HG03045 (cell line): ENCODE data around the gene CHST15.

ENCODE experiments used
- ATAC-seq: cut with Tn5 transposase; IDR thresholded peaks from one replicate; pipeline ENCODE4 v1.9.1; 2021; ENCODE audit warnings: mild to moderate bottlenecking, moderate library complexity; ENCODE audit not compliant: unreplicated experiment

The CHST15 gene

DNA sequence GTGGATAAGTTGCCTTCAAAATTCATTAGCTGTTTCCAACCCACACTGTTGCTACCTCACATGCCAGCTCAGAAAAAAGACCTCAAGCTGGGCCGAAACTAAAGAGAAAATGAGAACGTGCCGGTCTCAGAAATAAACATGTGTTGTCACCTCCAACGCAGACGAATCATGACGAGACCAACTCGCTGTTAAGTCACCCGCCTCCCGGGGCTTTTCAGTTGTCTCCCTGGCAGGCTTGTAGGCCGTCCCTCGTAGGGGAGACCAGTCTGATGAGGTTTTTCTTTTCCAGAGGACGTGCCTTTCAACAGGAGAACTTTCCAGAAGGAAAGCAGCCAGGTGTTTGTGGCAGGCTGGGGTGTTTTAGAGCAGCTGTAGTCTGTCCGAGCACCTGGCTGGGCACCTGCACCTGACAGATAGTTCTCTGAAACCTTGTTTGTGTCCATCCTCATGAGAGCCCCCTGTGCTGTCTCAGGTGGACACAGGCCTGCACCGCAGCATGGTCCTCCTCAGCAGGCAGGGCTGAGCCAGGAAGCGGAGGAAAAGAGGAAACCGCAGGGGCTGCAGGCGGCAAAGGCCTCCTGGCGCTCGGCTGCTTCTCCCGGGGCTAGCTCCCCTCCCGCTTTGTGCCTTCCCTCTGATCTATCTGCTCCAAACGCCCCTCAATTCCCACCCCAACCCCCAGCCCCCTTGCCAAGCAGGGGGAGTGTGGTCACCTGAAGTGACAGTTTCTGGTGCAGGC lies 78.8 kb downstream of the CHST15 start:
- no peak for ATAC-seq

DNA sequence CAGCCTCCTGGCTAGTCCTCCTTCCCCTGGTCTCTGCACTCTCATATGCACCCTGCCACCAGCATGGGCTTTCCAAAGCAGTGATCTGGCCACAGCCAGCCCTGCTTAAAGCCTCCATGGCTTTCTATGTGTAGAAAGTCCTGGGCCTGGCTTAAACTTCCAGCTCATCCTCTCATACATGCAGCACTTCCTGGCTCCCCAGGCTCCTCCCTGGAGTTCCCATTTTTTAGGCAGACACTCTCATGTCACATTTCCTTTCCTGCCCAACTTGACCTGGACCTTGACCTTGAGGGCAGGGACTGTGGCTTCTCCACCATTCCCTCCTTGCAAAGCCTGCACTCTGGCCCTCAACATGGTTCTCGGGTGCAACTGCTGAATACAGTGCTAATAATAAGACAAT lies 79.5 kb downstream of the CHST15 start:
- ATAC-seq = no peak

DNA sequence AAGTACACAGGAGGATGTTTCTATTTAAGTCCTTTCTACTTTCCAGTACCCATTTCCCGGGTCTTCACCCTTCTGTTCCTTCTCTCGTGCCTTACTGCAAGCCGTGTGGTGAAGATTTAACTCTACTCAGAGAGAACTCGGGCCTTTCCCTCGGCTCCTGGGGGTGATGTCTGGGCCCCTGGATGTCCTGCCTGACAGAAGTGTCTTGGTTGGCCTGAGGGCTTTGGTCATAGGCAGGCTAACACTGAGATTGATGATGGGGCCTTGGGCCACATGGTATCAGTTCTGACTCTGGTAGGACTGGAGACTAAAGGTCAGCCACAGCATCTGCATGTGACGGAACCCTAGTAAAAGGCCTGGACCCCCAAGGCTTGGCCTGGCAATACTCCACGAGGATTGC lies 80.4 kb downstream of the CHST15 start:
- no peak for ATAC-seq

DNA sequence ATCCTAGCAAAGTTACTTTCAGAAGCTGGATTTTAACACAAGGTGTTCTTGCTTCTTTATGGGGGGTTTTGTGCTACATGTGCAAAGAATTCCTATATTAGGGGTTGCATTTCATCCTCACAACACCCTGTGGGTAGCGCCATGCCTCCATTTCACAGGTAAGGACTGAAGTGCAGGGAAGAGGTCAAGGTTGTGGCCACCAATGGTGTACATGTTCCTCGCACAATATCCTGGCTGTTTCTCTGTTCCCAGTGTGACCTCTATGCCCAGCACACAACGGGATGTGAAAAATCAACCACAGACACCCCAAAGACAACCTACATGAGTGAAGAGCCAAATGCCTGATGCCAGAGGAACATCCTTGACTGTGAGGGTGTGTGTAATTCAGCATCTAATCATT lies 80.8 kb downstream of the CHST15 start:
- ATAC-seq = no peak

DNA sequence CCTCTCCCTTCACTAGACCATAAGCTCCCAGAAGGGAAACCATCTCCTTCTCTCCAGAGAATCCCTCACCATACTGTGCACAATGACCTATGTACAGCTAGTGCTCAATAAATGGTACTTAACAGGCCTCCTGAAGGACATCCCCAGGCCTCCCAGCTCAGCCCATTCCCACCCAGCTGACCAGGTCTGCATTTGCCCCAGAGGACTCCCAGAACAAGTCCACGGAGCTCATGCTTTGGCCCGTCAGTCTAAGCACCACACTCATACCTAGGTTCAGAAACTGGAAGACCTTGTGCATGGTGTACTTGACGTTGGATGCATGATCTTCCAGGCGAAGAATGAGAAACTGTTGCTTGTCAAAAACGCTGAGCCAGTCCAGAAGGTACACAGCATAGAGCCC lies 81.3 kb downstream of the CHST15 start:
- ATAC-seq = no peak

DNA sequence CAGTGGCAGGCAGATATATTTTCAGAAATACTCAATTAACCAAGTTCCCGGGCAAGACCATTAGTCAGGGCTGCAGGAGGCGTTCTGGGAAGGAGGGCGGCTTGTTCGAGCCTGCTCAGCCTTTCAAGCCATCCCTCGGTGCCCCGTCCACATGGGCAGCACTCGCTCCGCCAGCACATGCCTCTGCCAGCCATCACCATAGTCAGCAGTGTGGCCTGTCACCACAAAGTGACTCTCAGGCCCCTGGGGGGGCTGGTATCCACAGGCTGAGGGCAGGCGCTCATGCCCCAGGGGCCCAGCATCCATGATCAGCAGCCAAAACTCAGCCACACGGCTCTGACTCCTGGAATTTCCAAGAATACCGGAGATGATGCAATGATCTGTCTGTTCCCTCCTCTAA lies 81.9 kb downstream of the CHST15 start:
- ATAC-seq = no peak

DNA sequence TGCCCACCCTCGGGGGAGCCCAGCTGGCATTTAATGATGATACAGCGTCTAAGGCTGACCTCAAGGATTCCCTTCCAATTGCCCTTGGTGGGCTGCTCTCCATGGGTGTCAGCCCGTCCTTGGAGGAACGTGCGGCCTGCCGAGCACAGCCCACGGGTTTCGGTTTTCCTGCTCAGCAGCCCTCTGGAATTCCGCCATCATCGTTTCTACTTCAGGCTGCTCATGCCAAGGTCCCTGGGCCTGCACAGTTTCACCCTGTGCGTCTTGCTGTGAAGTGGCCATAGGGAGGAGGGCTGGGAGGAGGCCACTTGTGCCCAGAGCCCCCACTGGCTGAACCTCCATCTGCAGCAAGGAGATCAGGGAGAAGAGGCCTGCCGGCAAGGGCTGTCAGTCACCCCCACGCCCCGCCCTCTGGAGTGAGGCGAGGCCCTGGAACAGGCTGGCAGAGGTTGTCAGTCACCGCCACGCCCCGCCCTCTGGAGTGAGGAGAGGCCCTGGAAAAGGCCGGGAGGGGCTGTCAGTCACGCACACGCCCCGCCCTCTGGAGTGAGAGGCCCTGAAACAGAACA lies 82.8 kb downstream of the CHST15 start:
- no peak for ATAC-seq

DNA sequence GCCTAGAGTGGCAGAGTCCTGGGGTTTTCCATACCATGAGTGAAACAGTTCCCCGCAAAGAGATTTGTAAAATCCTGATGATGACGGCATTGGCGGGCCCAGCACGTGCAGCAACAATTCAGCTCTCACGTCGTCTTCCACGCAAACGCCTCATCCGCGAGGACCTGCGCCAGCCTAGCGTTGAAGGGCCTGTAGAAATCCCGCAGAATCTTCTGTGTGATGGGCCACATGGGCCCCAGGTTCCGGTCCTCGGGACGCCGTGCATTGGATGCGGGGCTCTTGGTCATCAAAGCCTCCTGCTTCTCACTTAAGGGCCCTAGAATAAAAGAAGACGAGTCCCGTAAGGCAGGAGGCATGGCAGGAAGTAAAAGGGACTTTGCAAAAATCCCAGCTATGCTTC lies 83.4 kb downstream of the CHST15 start:
- ATAC-seq = no peak

DNA sequence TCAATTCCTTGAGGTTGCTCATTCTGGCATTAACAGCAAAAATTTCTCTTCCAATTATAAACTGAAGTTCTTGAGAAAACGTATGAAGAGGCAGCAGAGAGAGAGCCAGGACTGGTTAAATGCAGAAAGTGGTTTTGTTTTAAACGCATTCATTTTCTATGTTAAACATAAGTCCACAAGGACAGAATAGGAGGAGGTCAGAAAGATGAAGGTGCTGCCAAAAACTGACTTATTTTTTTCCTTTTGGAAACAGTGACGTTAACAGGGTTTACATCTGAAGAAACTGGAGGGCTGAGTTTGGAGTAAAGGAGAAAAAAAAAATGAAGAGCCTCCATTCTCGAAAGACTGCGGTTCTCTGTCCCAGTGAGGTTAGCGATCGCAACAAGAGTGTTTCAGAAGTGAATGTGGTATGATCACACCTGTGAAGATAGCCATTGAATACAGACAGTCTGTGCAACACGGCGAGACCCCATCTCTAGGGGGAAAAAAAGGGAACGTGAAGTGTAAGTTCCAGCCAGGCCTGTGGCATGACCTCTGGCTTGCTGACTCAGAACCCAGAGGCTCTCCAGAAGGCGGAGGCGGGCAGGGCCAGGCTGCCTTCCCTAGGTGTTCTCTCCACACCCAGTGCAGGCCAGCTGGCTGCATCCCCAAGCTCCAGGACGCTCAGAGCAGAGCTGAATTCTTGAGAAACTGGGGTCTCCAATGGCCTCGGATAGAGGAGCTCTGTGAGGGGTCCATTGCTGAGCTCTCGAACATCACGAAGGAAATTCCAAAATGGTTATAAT lies 84.0 kb downstream of the CHST15 start:
- ATAC-seq = no peak

DNA sequence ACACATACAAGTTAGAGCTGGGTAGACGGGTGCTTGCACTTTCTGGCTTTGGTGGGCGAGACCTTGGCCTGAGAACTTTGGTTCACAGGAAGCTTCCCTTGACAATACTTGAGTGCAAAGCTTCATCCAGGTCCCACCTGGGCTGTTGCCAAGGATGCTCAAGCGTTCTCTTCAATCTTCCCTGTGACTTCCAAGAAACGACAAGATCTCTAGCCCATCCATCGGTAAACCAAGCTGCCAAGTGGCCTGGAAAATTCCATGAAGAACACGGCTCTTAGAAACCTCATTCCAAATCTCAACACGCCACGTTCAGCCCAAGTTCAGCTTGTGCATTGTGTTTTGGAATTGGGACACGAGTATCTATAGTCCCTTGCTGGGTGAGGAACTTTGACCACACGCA lies 84.7 kb downstream of the CHST15 start:
- no peak for ATAC-seq

DNA sequence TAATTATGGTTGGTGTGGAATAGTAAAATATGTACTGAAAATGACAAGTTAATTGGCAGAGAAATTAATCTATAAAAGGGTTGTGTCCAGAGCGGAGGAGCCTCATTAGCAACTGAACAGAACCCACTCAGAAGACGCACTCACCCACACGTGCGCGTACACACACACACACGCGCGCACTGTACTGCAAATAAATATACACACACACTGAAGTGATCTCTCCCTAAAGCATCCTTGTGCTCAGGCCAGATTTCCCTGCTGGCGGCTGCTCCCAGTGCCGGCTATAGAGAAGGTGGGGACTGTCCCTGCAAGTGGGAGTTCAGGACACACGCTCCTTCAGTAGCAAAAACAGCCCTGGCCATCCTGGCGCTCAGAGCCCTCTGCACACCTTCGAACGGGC lies 85.2 kb downstream of the CHST15 start:
- ATAC-seq = no peak

DNA sequence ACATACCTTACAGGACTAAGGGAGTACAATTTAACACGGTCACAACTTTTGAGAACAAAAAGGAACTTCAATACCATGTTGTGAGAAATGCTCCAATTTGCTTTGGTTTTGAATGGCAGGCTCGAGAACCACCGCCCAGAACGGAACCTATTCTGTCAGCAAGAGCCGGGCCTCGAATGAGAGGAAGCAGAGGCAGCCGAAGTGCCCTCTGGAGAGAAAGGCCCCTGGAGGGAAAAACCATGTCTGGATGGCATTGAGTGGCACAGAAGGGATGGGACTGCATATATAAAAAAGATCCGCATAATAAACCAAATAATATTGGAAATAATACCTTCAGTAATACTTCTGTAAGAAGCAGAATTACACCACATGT lies 85.6 kb downstream of the CHST15 start:
- no peak for ATAC-seq

DNA sequence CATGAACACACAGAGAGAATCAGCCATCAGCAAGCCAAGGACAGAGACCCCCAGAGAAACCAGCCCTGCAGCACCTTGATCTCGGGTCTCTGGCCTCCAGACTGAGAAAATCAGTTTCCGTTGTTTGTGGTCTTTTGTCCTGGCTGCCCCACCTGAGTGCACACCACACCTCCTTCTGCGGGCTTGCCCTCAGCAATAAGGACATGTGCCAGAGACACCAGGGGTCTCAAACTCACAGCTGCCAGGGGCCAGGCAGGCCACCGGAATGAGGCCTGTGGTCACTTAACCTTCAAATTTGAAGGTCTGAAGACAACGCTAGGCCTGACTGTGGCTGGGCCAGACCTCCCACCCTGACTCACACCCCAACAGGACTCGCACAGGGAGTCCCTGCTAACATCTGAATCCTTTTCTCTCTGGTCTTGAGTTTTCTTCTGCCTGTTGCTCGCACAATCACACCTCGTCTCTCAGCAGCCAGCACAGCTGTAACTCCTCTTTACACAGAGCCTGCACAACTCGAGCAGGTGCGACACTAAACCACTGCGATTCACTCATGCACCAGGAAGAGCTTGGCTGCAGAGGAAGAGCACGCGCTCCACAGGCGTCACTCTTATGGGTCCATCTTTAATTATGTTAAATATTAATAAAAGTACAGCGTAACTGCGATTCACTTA lies 86.2 kb downstream of the CHST15 start:
- ATAC-seq = no peak

DNA sequence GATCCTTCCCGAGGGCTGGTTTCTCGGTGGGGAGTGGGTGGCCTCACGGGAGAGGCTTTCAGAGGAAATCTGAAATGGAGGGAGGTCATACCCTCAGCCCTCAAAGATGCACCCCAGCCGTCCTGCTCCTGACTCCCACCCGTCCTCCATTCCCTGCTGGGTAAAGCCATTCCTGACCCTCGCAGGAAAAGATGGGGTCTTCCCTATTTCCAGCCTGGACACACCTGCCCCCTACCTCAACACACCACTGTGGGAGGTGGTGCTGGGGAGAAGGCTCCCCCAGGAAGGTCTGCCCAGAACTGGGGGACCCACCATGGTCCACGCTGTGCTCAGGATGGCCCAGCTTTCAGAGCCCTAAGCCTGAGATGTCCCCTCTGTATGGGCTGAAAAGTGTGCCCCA lies 86.9 kb downstream of the CHST15 start:
- ATAC-seq = no peak

DNA sequence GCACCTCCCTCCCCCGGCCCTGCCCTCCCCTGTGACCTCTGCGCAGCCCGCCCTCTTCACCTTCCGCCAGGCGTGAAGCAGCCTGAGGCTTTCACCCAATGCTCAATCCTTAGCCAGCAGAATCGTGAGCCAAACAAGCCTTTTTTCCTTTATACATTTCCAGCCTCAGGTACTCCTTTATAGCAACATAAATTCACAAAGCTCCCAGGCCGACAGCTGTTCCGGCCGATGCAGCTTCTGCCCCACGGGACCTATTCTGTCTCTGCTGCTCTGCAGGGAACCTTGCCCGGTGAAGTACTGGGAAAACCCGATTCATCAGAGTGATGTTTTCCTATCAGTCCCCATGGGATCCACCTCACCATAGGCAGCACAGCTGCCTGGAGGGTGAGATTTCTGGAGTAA lies 87.4 kb downstream of the CHST15 start:
- ATAC-seq = no peak

DNA sequence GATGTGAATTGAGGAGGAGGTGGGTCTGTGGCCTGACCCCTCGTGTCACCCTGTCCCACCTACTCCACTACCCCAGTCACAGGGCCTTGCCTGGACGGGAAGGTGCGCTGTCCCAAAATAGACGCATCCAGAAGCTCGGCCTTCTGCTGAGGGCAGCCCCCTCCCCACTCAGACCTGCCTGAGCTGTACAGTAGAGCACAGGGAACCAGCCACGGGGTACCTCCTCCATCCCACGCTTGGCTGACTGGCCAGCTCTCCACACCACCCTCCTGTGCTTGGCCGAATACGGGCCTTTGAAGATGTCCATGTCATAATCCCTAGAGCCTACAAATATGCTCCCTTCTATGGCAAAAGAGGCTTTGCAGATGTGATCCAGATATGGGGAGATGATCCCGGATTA lies 88.3 kb downstream of the CHST15 start:
- no peak for ATAC-seq

DNA sequence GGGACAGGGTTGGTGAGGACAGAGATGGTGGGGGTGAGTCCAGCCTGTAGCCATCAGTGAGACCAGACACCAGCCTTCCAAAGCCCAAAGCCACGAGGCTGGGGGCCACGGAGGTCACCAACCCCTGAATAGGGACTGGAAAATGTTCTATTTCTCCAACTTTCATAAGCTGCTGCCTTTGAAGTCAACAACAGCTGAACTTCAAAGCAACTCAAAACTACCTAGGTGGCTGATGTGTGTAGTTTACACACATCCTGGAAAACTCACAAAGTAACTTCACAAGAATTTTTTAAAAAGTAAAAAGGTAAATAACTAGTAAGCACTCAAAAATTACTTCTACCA lies 88.8 kb downstream of the CHST15 start:
- ATAC-seq = no peak

DNA sequence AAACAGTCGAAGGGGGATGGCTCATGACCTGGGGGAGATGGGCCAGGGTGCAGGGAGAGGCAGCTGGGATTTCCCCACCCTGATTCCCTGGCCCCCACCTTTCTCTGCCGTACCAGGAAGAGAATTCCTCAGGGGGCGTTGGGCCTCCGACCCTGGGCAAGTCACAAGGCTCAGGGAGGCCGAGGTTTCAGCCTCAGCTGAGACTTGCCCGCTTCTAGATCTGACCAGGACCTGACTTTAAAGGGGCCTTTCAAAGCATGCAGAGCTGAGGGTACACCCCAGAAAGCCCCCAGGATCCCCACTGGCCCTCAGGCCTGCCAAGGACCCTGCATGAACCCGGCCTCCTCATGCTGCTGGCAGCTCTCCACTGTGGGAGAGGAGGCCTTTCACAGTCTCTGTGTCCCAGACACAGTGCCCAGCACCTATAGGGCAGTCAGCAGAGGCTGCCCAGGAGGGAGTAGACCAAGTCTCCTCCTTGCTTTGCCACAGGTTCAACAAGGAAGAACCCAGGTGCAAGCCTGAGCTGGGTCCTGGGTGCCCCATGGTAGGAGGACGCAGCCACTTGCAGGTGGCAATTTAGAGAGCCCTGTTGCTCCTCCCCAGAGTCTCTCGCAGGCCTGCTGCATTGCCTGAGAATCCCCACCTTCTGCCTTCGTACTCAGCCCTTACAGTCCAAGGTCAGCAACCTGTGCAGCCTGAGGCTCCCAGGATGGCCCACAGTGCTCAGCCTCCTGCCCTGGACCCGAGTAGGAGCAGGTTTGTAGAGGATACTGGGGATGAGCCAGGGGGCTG lies 89.3 kb downstream of the CHST15 start:
- ATAC-seq = no peak

DNA sequence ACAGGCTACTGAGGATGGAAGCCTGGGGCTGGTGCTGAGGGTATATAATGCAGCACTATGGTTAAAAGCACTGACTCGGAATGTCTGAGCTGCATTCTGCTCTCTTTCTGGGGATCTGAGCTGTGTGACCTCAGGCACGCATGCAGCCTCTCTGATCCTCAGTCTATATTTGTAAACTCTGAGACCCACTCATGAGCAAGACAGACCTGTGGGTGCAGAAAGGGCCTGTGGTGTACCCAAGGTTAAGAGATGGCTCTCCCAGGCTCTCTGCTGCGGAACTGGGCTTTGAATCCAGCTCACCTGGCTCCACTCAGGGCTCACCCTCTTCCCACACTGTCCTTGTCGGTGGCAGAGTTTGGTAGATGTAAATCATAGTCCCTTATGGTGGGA lies 89.9 kb downstream of the CHST15 start:
- no peak for ATAC-seq

DNA sequence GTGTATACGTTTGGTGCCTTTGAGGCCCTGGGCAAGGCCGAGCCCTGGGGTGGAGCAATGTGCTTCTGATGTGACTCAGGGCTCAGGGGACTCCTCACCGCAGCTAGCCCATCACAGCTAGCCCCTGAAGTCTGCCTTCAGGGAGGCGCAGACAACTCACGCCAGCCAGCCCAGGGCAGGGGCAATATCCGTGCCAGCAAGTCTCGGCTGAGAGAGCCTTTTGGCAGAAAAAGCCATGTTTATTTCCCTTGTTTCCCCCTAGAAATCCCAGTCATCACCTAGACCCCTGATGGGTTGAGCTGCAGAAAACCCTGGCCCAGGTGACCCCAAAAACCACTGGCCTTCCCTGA lies 90.4 kb downstream of the CHST15 start:
- ATAC-seq = no peak

DNA sequence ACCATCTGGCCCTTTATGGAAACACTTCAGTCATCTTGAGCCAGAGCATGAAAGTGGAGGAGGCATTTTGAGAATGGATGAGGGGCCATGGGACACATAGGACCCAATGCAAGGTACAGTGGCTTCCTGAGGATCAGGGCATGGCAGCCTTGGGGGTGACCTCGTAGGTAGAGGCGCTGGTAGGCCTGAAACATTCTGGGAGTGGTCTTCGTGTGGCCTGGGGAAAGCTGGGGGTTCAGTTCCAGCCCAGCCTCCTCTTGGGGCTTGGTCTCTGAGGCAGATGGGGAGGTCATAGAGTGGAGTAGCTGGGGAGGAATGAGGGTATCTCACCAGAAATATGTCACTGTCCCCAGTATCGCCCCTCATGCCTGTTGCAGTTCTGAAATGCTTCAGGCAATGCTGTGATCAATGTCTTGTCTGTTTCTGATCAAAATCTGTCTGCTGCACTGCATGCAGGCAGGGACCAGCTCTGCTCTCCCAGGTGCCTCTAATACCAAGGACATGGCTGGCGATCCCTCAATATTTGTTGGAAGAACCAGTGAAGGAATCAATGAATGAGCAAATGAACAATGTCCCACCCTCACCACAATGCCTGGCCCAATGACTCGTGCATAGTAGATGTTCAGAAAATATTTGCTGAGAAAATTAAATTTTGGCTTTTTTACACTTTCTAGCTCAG lies 90.9 kb downstream of the CHST15 start:
- no peak for ATAC-seq
